ENCODE results near the gene C1QTNF8.

DNA sequence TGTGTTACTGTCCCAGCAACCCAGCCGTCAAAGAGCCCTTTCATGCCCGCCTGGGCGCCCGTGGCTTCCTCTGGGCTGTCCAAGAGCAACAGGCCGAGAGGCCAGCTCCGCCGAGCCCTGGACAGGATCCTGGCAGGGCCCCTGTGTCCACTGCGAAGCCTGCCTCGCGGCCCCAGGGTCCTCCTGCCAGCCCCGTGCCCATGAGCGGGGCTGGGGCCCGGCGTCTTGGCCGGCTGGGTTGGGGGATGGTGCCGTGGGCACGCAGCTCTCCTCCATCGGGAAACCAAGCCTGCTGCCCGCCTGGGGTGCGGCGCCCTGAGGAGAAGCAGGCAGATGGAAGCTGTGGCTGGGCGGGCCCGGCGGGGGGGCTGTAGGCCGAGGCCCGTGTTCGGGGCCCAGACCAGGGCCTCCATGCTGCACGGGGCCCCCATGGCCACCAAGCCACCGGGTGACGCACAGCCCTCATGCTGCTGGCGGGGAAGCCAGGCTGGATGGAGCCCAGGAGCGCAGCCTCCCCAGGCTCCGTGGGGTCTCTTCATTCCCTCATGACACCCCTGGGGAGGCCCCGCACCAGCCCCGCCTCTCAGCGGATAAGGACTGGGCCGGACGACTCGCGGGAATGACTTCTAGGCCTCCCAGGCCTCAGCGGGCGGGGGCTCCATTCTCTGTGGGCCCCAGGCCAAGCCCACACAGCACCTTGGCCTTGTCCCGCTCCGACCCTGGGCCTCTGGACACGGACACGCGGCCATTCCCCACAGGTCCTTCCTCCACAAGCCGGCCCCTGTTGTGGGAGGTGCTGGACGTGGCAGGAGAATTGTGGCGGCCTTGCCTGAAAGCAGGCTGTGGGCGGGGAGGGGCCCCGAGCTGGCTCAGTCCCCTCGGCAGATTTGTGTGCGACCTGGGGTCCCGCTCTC, at the start of gene C1QTNF8:
- TF ChIP-seq RAD21 (IDR thresholded peaks at IDR 0.05 in 1 of 2, conservative IDR thresholded peaks at IDR 0.05 in 1 of 2; ENCODE audit: low read depth in 2 of 2, low read length in 2 of 2) (no peak), SIX5 (IDR thresholded peaks at IDR 0.05; ENCODE audit: low read depth, low read length) (no peak), KDM5A (IDR thresholded peaks at IDR 0.05; ENCODE audit: low read length) (no peak), CTCF (IDR thresholded peaks at IDR 0.05; ENCODE audit: control extremely low read depth in 1 of 3, insufficient read depth in 1 of 3, low read depth in 1 of 3, low read length in 3 of 3) (no peak)

All from H1 (cell line).